ENCODE measurements around the gene FAM228B.

Gene FAM228B

DNA sequence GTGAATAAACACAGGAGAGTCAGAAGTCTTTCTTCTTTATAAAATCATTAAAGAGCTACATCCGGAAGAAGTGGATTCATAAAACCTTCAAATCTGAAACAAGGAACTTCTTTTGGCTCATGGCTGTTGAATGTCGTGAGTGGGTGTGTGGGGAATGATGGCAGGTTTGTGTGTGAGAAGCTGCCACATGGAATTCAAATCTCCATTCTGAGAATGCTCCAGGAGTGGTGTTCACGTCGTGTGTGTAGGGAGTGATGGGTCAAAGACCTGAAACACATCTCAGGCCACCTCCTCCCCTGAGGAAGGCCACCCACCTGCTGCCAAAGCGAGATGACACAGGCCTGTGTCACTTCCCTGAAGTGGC lies 80.5 kb downstream of the FAM228B start:
- DNase-seq (ENCODE audit: low read depth in 2 of 2), result no peak

DNA sequence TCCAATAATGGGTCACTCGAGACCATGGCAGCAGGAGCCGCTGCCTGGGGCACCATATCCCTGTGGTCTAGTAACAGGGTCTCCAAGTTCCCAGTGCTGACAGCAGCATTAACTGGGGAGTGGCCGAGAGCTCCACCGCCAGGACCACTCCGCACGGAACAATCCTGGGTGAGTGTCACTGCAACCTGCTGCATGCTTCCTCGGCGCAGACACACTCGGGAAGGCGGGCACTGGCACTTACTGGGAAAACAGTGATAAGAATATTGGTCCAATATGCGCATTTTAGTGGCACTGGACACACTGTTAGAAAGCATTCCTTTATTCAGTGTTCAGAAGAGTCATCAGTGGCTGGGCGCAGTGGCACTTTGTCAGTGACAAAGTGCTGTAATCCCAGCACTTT lies 81.2 kb downstream of the FAM228B start:
- DNase-seq (ENCODE audit: low read depth in 2 of 2), result no peak

DNA sequence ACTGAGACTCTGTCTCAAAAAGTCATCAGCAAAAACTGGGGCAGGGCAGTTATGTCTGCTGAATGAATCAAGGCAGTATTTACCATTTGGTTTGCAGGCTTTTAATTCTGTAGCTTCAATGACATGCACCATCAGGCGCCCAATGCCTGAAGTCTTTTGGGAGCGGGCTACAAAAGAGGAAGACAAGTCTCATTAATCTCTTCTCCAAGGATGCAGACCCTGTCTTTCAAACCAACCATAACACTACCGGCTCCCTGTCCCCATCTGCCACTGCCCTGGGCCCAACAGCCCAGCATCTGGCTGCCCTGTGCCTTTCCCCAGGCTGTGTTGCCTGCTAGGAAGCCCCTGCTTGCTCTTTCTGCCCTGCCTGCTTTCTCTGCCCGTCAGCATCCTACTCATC lies 81.9 kb downstream of the FAM228B start:
- DNase-seq (ENCODE audit: low read depth in 2 of 2), result no peak

DNA sequence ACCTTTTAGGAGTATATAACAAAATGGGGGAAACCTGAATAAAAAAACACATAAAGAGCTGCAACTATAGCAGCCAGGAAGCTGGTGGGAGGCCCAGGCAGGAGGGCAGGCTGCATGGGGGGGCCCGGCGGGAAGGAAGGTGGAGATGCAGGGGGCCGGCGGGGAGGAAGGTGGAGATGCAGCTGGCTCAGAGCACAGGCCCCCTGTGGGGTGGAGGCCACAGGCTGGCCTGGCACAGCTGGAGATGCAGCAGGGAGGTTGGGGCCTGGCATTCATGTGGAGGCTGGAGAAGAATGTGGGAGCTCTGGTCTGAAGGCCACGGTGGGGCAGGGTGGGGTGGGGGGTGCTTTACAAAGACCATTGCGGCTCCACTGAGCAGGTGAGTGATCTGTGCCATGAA lies 83.0 kb downstream of the FAM228B start:
- DNase-seq (ENCODE audit: low read depth in 2 of 2), result no peak

DNA sequence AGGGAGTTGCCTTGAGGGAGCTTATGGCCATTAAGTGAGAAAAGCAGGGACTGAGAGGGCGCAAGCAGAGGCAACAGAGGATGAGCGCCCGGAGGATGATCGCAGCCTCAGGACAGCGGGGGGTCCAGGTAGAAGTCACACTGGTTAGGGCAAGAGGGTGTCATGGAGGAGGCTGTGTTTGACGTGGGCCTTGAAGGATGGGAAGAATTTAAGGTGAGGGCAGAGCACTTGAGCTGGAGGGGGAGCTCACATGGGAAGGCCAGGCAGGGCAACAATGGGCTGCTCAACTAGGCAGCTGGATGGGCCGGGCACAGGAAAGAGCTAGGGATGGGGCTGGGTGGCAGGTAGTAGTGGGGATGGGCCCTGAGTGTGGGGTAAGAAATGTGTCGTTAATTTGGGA lies 83.4 kb downstream of the FAM228B start:
- DNase-seq (ENCODE audit: low read depth in 2 of 2), result no peak

DNA sequence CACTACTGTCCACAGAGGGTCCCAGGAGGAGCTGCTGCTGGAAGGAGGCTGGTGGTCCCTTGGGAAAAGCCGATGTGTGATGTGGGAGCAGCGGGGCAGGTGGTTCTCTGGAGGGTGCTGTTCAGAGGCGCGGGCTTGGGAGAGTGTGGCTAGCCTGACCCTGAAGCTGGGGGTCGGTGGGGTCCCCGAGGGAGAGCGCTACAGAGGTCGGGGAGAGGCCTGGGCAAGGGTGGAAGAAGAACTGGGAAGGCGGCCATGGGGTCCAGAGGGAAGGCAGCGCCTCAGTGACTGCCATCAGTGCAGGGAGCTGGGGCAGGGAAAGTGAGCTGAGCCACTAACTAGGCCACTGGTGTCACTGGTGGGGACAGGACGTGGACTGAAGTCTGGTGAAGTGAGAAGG lies 84.1 kb downstream of the FAM228B start:
- DNase-seq (ENCODE audit: low read depth in 2 of 2), result no peak

DNA sequence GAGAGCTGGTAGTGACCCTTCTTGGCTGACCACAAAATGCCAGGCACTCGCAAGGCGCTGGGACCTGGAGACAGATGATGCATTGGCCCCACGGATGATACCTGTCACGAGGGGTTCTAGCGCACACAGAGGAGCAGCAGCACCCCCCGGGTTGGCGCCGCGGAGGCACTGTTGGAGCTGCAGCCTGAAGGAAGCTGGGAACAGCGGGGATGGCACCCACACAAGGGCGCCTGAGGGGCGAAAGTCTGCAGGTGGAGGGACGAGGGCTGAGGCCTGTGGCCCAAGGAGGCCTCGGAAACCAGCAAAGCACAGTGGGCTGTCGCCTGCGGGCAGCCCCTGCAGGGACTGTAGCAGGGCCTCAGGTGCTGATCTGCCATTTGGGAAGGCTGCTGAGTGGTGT lies 85.2 kb downstream of the FAM228B start:
- no peak for DNase-seq (ENCODE audit: low read depth in 2 of 2)

DNA sequence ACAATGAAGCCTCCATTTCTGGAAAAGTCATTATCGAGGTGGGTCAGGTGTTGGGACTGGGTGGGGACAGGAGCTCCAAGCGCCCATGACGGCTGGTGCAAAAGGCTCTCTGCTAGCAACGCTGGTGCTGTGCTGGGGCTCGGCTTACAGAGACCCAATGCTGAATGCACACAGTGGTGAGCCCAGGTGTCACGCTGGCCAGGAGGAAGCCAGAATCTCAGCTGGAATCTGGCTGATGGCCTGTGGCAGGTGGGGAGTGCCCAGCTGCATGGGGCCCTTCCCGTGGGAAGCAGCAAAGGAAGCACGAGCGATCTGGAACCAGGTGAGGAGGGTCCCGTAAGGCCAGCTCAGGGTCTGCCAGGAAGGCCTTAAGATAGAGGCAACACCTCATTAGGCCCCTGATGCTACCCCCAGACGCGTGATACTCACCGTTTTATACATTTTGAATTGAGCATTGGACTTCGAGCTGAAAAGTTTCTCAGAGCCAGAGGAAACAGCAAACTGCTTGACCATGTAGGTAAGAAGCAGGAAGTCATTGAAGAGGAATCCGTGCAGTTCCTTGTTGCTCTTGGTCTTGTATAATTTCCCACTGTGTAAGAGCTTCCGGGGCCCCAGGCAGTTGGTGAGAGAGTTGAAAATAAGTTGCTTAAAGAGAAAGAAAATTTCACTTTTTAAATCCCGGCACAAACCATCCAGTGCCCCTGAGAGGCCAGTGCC lies 86.3 kb downstream of the FAM228B start:
- DNase-seq (ENCODE audit: low read depth in 2 of 2), result no peak

DNA sequence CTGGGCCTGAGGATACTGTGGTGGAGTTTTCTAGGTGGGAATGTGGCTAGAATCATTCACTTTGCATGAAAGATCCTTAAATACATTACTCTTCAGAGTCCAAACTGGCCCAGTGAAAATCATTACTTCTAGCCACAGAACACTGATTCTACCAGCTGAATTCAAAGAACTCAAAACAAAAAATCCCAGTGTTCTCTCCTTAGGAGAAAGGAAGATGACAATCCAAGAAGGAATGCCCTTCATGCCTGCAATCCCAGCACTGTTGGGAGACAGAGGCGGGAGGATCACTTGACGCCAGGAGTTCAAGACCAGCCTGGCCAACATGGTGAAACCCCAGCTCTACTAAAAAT lies 86.8 kb downstream of the FAM228B start:
- DNase-seq (ENCODE audit: low read depth in 2 of 2), result no peak

DNA sequence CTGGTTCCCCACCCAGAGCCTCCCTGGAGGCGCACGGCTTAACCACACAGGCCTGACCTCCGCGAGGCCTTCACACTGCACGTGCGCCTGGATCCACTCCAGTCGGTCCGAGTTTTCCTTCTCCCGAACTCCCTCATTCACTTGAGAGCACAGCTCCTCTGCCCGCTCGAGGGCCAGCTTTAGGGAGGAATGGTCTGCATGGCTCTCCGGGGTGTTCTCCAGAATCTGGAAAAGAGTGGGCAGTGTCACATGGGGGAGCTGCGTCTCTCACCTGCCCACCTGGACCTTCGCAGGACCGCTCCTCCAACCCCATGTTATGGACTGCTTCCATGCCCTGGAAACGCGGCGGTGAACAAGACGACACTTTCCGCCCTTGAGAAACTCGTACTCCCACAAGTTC lies 87.5 kb downstream of the FAM228B start:
- no peak for DNase-seq (ENCODE audit: low read depth in 2 of 2)

DNA sequence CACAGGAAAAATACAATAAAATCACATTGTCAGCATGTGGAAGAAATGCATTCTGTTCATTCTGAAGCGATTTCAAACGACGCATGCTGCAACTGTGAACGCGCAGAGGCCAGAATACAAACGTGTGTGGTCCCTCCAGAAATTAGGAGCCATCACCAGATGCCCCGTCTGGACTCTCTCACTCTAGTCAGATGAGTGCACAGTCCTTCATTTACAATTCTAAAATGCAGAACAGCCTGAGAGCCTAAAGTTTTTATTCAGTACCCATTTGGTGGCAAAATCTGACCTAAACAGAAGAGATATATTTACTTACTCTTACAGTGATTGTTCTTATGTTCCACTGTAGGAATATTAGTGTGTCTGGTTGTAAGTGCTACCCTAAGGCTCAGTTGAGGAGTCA lies 88.1 kb downstream of the FAM228B start:
- DNase-seq (ENCODE audit: low read depth in 2 of 2), result no peak

DNA sequence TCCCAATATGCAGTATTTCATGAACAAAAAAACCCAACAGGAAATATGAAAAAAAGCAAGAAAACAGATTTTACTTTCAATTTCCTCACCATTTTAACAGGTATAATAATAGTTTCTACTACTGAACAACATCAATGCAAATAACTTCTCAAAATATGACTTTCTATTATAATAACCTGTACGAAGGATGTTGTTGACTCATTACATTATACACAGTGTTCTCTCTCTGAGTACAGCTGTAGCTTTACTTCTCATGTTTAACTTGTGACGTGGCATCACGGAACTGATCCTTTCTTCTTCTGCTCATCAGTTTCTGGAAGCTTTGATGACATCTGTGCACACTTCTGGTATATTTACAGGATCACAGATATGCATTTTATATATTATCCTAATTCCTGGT lies 91.6 kb downstream of the FAM228B start:
- no peak for DNase-seq (ENCODE audit: low read depth in 2 of 2)

All from stimulated activated CD4-positive, alpha-beta T cell treated with anti-CD3 and anti-CD28 coated beads, Interleukin-12 subunit alpha, Interleukin-12 subunit beta, amount 100 ng/mL, for 24 hours (primary cell).